Activated CD4-positive, alpha-beta T cell treated with anti-CD3 and anti-CD28 coated beads for 36 hours (primary cell): Measurements from ENCODE around the gene TGFBR3. TPM values are rescaled to one million over a fixed set of nuclear protein-coding genes. Genes with fewer than 3 reads are reported as not detected.
A peak's percentile ranks its signal among the peaks of the same experiment; 100 is the strongest.

Experiments
- ATAC-seq: fragments of 200-7000 bp; cut with Tn5 transposase; one replicate; pipeline ENCODE4 v1.10.0; 2021; ENCODE audit warnings: mild to moderate bottlenecking, moderate library complexity
- CTCF ChIA-PET: fragments of 350-600 bp; sonication (Branson Sonifier 250); formaldehyde crosslinking; loops from one replicate; lab custom pipeline; 2021; ENCODE audit warnings: antibody characterized with exemption; lab: Charles Lee
- POLR2A ChIA-PET: fragments of 350-600 bp; sonication (Branson Sonifier 250); formaldehyde crosslinking; loops from one replicate; lab custom pipeline; 2021; ENCODE audit warnings: antibody characterized with exemption, inconsistent platforms; lab: Charles Lee
- DNase-seq: peaks from one replicate; pipeline ENCODE4 v3.0.0-alpha.2; 2020
- H3K27ac Mint-ChIP-seq: one replicate; pipeline ENCODE4 v1.8.0; 2021; ENCODE audit warnings: mixed read lengths
- H3K27me3 Mint-ChIP-seq: one replicate; pipeline ENCODE4 v1.8.0; 2021; ENCODE audit warnings: mixed read lengths
- H3K36me3 Mint-ChIP-seq: one replicate; pipeline ENCODE4 v1.8.0; 2021; ENCODE audit warnings: low read depth, mixed read lengths
- H3K4me1 Mint-ChIP-seq: one replicate; pipeline ENCODE4 v1.8.0; 2021; ENCODE audit warnings: mixed read lengths
- H3K4me3 Mint-ChIP-seq: one replicate; pipeline ENCODE4 v1.8.0; 2021; ENCODE audit warnings: mild to moderate bottlenecking, moderate library complexity, mixed read lengths
- H3K9me3 Mint-ChIP-seq: one replicate; pipeline ENCODE4 v1.8.0; 2021; ENCODE audit warnings: low read depth, mixed read lengths
- intact Hi-C, 2 experiments: fragments of 100-400 bp; cut with DNase I in 1 of 2; cut with micrococcal nuclease in 1 of 2; formaldehyde crosslinking; loops; one replicate each; pipeline versions ENCODE4 v1.14.2 to v1.15.1; 2022 to 2024; cut with DNase I, micrococcal nuclease
- total RNA-seq, 2 experiments: library from RNA; stranded (reverse); gene quantifications; one replicate each; pipeline ENCODE4 v1.2.3, GENCODE V29; 2021

The TGFBR3 gene
- total RNA-seq, 2 experiments from 2014 or later = 4.2 to 4.5 TPM

DNA sequence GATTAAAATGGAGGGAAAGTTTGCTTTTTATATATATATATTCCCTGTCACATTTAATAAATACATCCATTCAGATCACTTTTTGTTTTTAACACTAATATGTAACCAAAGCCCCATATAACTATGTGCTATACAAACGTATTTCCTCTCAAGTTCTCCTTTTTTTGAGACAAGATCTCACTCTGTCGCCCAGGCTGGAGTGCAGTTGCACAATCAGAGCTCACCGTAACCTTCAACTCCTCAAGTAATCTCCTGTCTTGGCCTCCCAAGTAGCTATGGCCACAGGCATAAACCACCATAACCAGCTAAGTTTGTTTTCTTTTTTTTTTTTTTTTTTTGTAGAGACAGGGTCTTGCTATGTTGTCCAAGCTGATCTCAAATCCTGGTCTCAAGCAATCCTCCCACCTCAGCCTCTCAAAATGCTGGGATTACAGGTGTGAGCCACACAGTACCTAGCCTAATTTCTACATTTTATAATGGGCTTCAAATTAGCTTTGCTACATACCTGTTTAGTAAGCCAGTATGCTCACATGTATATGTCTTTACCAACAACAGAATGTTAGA lies 120.0 kb downstream of the TGFBR3 start:
- no peak for DNase-seq
- H3K27me3 Mint-ChIP-seq = no peaks in the 10 kb centered on the region
- peaks cover 15% of the 10 kb centered on the region for H3K4me1 Mint-ChIP-seq
- peaks cover 4% of the 10 kb centered on the region for H3K36me3 Mint-ChIP-seq
- H3K27ac Mint-ChIP-seq = no peak overlapping the region
- no peak overlapping the region for H3K4me3 Mint-ChIP-seq
- ATAC-seq = no peak
- ChIA-PET POLR2A (no interaction called here), CTCF (no interaction called here)
- intact Hi-C loops = no loop called here
- no peaks in the 10 kb centered on the region for H3K9me3 Mint-ChIP-seq

DNA sequence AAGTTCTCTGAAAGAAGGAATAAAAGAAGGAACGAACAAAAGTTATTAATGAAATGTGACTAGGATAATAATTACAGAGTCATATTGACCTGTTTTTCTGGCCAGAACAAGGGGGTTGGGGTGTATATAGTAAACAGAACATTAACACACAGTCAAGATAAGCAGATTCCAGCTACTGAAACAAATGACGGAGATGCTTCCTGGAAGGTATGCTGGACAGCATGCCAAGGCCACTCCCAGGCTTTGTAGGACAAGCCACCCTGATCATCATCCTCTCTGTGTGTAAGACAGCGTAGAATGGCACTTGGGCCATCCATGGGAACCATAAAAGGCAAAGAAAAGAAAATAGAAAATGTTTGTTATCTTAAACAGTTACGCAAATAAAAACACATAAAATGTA lies 120.7 kb downstream of the TGFBR3 start:
- H3K27me3 Mint-ChIP-seq = no peaks in the 10 kb centered on the region
- ChIA-PET POLR2A (no interaction called here), CTCF (no interaction called here)
- DNase-seq = no peak
- no peaks in the 10 kb centered on the region for H3K9me3 Mint-ChIP-seq
- H3K36me3 Mint-ChIP-seq = peaks cover 4% of the 10 kb centered on the region
- ATAC-seq = no peak
- H3K27ac Mint-ChIP-seq = no peak overlapping the region
- intact Hi-C loops = no loop called here
- no peak overlapping the region for H3K4me3 Mint-ChIP-seq
- H3K4me1 Mint-ChIP-seq = peaks cover 15% of the 10 kb centered on the region

DNA sequence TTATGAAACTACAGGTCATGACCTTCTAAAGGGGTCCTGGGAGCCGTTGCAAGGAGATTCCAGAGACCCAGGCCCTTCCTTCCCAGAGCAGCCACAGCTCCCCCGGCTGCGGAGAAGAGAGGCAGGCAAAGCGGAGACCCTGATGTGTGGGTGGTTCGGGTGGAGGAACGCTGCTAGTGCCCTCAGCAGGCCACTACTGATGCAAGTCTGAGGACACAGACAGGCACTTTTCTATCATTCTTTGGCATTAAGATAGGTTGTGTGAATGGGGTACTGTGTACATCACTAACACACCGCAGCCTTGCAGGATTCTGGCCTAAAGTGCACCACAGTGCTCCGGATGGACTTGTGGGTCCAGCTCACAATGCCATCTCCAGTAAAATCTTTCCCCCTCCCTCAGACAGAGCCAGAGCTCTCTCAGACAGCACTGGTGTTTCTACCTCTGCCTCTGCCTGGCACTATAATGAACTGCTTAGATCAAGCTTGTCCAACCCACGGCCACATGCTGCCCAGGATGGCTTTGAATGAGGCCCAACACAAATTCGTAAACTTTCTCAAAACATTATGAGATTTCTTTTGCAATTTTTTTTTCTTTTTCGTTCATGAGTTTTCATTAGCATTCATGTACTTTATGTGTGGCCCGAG lies 121.4 kb downstream of the TGFBR3 start:
- no peaks in the 10 kb centered on the region for H3K27me3 Mint-ChIP-seq
- intact Hi-C loops = no loop called here
- ChIA-PET CTCF (no interaction called here), POLR2A (no interaction called here)
- H3K4me3 Mint-ChIP-seq = no peak overlapping the region
- H3K27ac Mint-ChIP-seq = no peak overlapping the region
- H3K36me3 Mint-ChIP-seq = peaks cover 4% of the 10 kb centered on the region
- DNase-seq (no peak), ATAC-seq (no peak)
- no peaks in the 10 kb centered on the region for H3K9me3 Mint-ChIP-seq
- H3K4me1 Mint-ChIP-seq = peaks cover 15% of the 10 kb centered on the region

DNA sequence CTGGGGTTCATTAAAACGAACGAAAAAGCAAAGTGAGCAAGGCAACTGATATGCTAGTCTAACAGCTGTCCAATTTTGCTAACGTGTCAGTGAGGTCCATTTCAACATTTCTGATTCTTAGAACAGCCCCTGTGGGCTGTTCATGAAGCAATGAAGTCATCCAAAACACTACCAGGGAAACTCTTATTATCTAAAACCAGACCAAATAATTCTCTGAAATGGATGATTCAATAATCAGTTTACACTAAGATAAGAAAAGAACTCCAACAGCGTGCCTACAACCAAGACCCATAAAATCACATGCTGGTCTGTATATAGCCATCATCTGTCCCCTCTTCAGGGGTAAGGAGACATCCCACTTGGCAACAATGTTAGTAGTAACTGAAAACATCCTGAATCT lies 122.7 kb downstream of the TGFBR3 start:
- ChIA-PET CTCF (no interaction called here), POLR2A (no interaction called here)
- ATAC-seq (peak; percentile 66), DNase-seq (no peak)
- Mint-ChIP-seq H3K27me3 (no peaks in the 10 kb centered on the region), H3K9me3 (no peaks in the 10 kb centered on the region), H3K36me3 (peaks cover 4% of the 10 kb centered on the region), H3K27ac (peak overlapping the region; percentile 33), H3K4me1 (peaks cover 12% of the 10 kb centered on the region), H3K4me3 (no peak overlapping the region)
- intact Hi-C loops = no loop called here

DNA sequence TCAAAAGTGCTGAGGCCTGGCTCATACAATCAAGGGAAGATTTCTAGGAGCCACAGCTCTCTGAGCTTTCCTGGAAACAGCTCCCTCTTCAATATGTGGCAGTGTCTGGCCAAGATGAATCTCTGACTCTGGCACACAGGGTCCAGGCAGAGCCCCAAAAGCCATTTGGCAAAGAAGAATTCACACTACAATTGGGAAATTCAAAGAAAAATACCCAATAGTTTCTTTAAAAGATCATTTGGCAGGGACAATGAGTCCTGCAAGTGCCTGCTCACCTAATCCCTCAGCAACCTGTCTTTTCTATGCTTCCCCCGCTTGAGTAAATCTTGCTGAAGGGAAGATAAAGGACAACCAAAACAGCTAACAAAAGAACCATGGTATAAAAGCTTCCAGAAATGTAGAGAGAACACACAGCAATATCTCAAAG lies 124.6 kb downstream of the TGFBR3 start:
- no peak for ATAC-seq
- H3K4me1 Mint-ChIP-seq = peaks cover 12% of the 10 kb centered on the region
- H3K27me3 Mint-ChIP-seq = peaks cover 6% of the 10 kb centered on the region
- DNase-seq = no peak
- no peaks in the 10 kb centered on the region for H3K9me3 Mint-ChIP-seq
- ChIA-PET CTCF (interaction anchor here (1.0 kb wide), 1 partner anchor 22 kb away, joined by 4 read pairs; no protein-coding TSS in a partner anchor), POLR2A (no interaction called here)
- no peak overlapping the region for H3K27ac Mint-ChIP-seq
- H3K4me3 Mint-ChIP-seq = no peak overlapping the region
- intact Hi-C loops = no loop called here
- H3K36me3 Mint-ChIP-seq = peaks cover 11% of the 10 kb centered on the region

DNA sequence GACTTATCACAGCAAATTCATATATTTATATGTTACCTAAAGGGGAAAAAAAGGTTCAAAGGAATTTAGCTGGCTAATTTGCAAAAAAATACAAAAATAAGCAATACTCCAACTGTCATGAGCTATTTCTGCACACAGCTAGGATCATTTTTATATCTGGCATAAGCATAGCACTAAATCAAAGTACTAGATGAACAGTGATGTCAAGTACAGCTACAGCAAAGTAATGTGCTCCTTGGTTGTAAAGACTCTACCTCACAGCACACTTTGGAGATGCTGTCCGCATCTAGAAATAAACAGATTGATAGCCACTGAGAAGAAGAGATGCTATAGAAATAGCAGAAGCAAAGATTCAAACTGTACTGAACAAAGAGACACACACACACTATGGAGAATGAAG lies 125.4 kb downstream of the TGFBR3 start:
- CTCF ChIA-PET = interaction anchor here (1.0 to 1.1 kb wide), 2 partner anchors 23 to 266 kb away, joined by 4 read pairs; no protein-coding TSS in a partner anchor
- Mint-ChIP-seq H3K27ac (no peak overlapping the region), H3K4me3 (no peak overlapping the region), H3K4me1 (peaks cover 14% of the 10 kb centered on the region), H3K36me3 (peaks cover 11% of the 10 kb centered on the region), H3K27me3 (peaks cover 7% of the 10 kb centered on the region), H3K9me3 (no peaks in the 10 kb centered on the region)
- intact Hi-C loops = no loop called here
- ATAC-seq = no peak
- no peak for DNase-seq
- POLR2A ChIA-PET = no interaction called here

DNA sequence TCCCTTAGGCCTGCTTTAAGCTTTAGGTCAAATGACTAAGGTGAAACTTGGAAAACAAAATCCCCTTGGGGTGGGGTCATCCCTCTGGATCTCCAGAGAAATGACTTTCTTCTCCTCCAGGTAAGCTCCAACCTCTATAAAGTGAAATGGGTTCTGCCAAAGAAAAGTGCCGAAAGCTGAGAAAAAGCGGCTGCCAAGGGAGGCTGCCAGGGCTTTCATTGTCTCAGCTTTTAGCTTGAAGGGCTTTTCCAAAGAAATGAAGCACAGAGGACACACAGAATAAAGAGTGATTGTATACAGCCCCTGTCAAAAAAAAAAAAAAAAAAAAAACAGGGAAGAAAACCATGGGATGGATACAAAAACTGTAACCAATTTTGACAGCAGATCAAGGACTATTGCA lies 126.9 kb downstream of the TGFBR3 start:
- Mint-ChIP-seq H3K4me1 (peaks cover 26% of the 10 kb centered on the region), H3K9me3 (no peaks in the 10 kb centered on the region), H3K27ac (no peak overlapping the region), H3K27me3 (peaks cover 7% of the 10 kb centered on the region), H3K4me3 (no peak overlapping the region), H3K36me3 (peaks cover 11% of the 10 kb centered on the region)
- ChIA-PET POLR2A (no interaction called here), CTCF (interaction anchor here (1.1 to 1.7 kb wide), 2 partner anchors 8 to 17 kb away, joined by 3 read pairs; no protein-coding TSS in a partner anchor)
- DNase-seq (no peak), ATAC-seq (no peak)
- intact Hi-C loops = no loop called here

DNA sequence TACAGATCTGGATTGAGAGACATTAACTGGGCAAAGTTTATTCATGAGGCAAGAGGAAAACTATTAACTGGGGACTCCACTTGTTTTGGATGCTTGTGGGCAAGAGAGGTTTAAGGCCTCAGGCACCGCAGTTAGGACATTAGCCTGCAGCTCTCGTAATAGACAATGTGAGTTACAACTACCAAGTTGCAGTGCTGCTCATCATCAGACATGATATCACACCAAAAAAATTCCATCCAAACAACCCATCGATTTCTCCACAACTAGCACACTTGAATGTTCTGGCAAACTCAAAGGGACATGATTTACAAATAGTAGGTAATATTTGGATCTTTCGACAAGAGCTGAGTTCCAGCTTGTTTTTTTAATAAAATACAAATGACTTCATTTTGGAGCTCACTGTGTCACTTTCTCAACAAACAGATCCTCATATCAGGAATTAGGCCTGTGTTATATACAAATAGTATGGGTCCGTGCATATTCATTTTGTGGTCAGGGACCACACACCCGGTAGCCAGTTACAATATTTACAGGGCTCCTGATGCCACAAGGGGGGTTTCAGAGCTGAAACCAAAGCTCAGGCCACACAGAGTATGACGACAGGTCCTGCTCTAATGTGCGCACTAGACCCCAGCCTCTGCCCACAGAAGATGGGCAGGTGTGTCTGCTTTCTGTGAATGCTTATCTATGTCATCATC lies 128.0 kb downstream of the TGFBR3 start:
- intact Hi-C loops = no loop called here
- POLR2A ChIA-PET = no interaction called here
- Mint-ChIP-seq H3K9me3 (no peaks in the 10 kb centered on the region), H3K4me1 (peaks cover 32% of the 10 kb centered on the region), H3K27me3 (peaks cover 7% of the 10 kb centered on the region), H3K36me3 (peaks cover 11% of the 10 kb centered on the region), H3K27ac (no peak overlapping the region), H3K4me3 (no peak overlapping the region)
- CTCF ChIA-PET = interaction anchor here (1.0 to 1.1 kb wide), 2 partner anchors 46 to 109 kb away, joined by 3 read pairs; no protein-coding TSS in a partner anchor
- DNase-seq = no peak
- no peak for ATAC-seq

DNA sequence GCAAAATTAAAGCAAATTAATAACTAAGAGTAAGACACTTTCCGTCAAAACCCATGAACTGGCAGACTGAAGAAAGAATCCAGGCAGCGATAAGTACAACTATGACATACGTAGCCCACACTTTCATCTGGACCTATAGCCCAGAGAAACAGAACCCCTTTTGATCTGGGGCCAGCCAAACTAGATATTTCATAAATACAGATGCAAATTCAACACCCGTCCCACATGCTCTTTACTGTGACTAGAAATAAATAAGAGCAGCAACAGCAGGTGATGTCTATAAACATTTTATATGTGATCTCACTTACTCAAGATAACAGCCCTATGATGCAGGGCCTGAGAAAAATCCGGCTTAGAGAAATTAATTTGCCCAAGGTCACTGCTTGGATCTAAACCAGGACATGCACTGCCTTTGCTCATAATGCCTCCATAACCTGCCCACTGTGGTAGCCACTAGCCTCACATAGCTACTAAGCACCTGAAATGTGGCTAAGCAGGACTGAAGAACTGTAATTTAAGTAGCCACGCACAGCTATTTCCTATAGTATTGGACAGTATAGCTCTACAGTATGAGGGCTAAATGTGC lies 130.2 kb downstream of the TGFBR3 start:
- ChIA-PET CTCF (interaction anchor here (0.7 kb wide), 2 partner anchors 16 to 171 kb away, joined by 3 read pairs; no protein-coding TSS in a partner anchor), POLR2A (no interaction called here)
- DNase-seq = no peak
- peaks cover 40% of the 10 kb centered on the region for H3K4me1 Mint-ChIP-seq
- no peak overlapping the region for H3K4me3 Mint-ChIP-seq
- no peaks in the 10 kb centered on the region for H3K9me3 Mint-ChIP-seq
- no peak for ATAC-seq
- peaks cover 7% of the 10 kb centered on the region for H3K36me3 Mint-ChIP-seq
- H3K27me3 Mint-ChIP-seq = peaks cover 7% of the 10 kb centered on the region
- intact Hi-C loops = no loop called here
- no peak overlapping the region for H3K27ac Mint-ChIP-seq

DNA sequence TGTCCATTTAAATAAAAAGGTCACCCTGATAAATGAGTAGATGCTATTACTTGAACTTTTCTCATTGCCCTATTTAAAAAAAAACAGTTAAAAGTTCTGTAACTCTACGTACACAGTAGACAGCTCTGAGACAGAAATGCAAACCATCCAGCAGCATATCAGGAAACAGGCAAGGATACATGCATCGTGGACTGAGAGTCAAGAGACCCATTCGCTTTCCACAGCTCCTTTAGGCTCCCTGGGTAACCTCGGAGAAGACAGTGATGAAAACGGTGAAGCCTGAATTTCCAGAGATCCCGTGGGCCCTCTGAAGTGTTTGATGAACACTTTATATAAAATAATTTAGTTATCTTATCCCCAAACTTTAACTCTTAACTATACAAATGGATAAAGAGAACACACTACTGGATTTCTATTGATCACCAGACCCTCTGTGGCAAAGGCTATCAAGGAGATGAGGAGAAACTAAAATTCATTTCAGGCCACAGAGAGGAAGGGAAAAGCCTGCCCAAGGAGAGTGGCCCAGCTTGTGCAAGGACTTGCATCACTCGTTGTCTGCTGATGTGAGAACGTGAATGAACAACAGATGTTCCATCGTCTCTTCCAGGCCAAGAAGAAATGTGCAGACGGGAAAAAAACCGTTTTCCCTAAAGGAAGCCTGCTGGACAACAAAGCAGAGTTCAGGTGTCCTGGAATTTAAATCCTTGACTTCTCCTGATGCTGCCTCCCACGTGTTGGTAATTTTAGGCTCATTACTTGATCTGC lies 131.0 kb downstream of the TGFBR3 start:
- no peak overlapping the region for H3K27ac Mint-ChIP-seq
- no peaks in the 10 kb centered on the region for H3K9me3 Mint-ChIP-seq
- intact Hi-C loops = loop anchor here (1.0 kb wide), 10 partner anchors 23 to 829 kb away; no protein-coding TSS in a partner anchor
- no peak overlapping the region for H3K4me3 Mint-ChIP-seq
- ATAC-seq = peak; percentile 9
- peaks cover 7% of the 10 kb centered on the region for H3K36me3 Mint-ChIP-seq
- H3K4me1 Mint-ChIP-seq = peaks cover 43% of the 10 kb centered on the region
- DNase-seq = no peak
- H3K27me3 Mint-ChIP-seq = peaks cover 7% of the 10 kb centered on the region
- ChIA-PET CTCF (interaction anchor here (0.6 to 1.6 kb wide), 3 partner anchors 23 to 198 kb away, joined by 3 to 5 read pairs (median 4); no protein-coding TSS in a partner anchor), POLR2A (interaction anchor here (0.6 to 1.6 kb wide), 6 partner anchors 23 to 1216 kb away, joined by 3 to 4 read pairs (median 4); no protein-coding TSS in a partner anchor)
